UCSD-AML1 (cell line): ENCODE data around the gene FAM216A.

Source experiments
- DNase-seq: peaks from one replicate; lab custom pipeline; 2025; ENCODE audit not compliant: unreplicated experiment; lab: John Stamatoyannopoulos, UW

Gene FAM216A

GRCh38 chr12:110538869-110539622 lies 70.4 kb downstream of the FAM216A start:
- no peak for DNase-seq
